ENCODE data around the gene PTGES3L. TPM values are rescaled to one million over a fixed set of nuclear protein-coding genes. Genes with fewer than 3 reads are reported as not detected.
"Not testable (repeated sequence)": the region's sequence is repeated elsewhere in the genome, so short reads cannot be mapped to it uniquely, and the experiment has no call there.

The PTGES3L gene
- total RNA-seq, 1 donor = under 0.01 TPM

GRCh38 chr17:42997390-42997983 lies 17.6 kb upstream of the PTGES3L start:
- no peaks in the 10 kb centered on the region for H3K27me3 ChIP-seq (ENCODE audit: insufficient read depth, low read length)
- no peak for DNase-seq (ENCODE audit: insufficient read length, low spot score, missing footprints)
- peak overlapping the region; percentile 61 for H3K4me3 ChIP-seq (ENCODE audit: insufficient read depth, low read length)
- peaks cover 32% of the 10 kb centered on the region for H3K79me2 ChIP-seq (ENCODE audit: insufficient read depth, low read length)
- peaks cover 22% of the 10 kb centered on the region for H4K20me1 ChIP-seq (ENCODE audit: insufficient read depth, low read length)
- H3K4me2 ChIP-seq (ENCODE audit: insufficient read depth, low read length) = peak overlapping the region; percentile 92
- H3K36me3 ChIP-seq (ENCODE audit: insufficient read depth, low read length) = peaks cover 39% of the 10 kb centered on the region
- no peaks in the 10 kb centered on the region for H3K9me3 ChIP-seq (ENCODE audit: low read depth, low read length)
- H3K4me1 ChIP-seq (ENCODE audit: insufficient read depth, low read length) = peaks cover 30% of the 10 kb centered on the region
- peak overlapping the region; percentile 58 for H2AFZ ChIP-seq (ENCODE audit: low read length)
- no peak for TF ChIP-seq CTCF (IDR thresholded peaks at IDR 0.05; ENCODE audit: extremely low read depth, low read depth, low read length)
- peak overlapping the region; percentile 32 for H3K27ac ChIP-seq (ENCODE audit: low read depth, low read length)

- H4K20me1 ChIP-seq (ENCODE audit: insufficient read depth, low read length); DNase-seq (ENCODE audit: insufficient read length, low spot score, missing footprints); H3K4me2 ChIP-seq (ENCODE audit: insufficient read depth, low read length); H2AFZ ChIP-seq (ENCODE audit: low read length); H3K9me3 ChIP-seq (ENCODE audit: low read depth, low read length); H3K4me3 ChIP-seq (ENCODE audit: insufficient read depth, low read length); H3K27ac ChIP-seq (ENCODE audit: low read depth, low read length); H3K27me3 ChIP-seq (ENCODE audit: insufficient read depth, low read length): not testable (repeated sequence)
- Histone ChIP-seq H3K79me2 (ENCODE audit: insufficient read depth, low read length) (peaks cover 11% of the 10 kb centered on the region), H3K36me3 (ENCODE audit: insufficient read depth, low read length) (peaks cover 24% of the 10 kb centered on the region), H3K4me1 (ENCODE audit: insufficient read depth, low read length) (peaks cover 35% of the 10 kb centered on the region)
Observed at GRCh38 chr17:42993913-42994312, 14.0 kb upstream of the PTGES3L start.

- peaks cover 5% of the 10 kb centered on the region for H3K79me2 ChIP-seq (ENCODE audit: insufficient read depth, low read length)
- H3K27me3 ChIP-seq (ENCODE audit: insufficient read depth, low read length) = no peaks in the 10 kb centered on the region
- H3K36me3 ChIP-seq (ENCODE audit: insufficient read depth, low read length) = peaks cover 30% of the 10 kb centered on the region
- H3K9me3 ChIP-seq (ENCODE audit: low read depth, low read length) = no peaks in the 10 kb centered on the region
- TF ChIP-seq CTCF (IDR thresholded peaks at IDR 0.05; ENCODE audit: extremely low read depth, low read depth, low read length) = no peak
- peaks cover 39% of the 10 kb centered on the region for H3K4me1 ChIP-seq (ENCODE audit: insufficient read depth, low read length)
- no peak overlapping the region for H3K4me2 ChIP-seq (ENCODE audit: insufficient read depth, low read length)
- no peak overlapping the region for H3K4me3 ChIP-seq (ENCODE audit: insufficient read depth, low read length)
- H2AFZ ChIP-seq (ENCODE audit: low read length) = no peak overlapping the region
- peak overlapping the region; percentile 16 for H3K27ac ChIP-seq (ENCODE audit: low read depth, low read length)
- no peak for DNase-seq (ENCODE audit: insufficient read length, low spot score, missing footprints)
- no peaks in the 10 kb centered on the region for H4K20me1 ChIP-seq (ENCODE audit: insufficient read depth, low read length)
Observed at GRCh38 chr17:42992872-42993271, 13.0 kb upstream of the PTGES3L start.

- H3K4me2 ChIP-seq (ENCODE audit: insufficient read depth, low read length) = no peak overlapping the region
- no peak overlapping the region for H3K4me3 ChIP-seq (ENCODE audit: insufficient read depth, low read length)
- H2AFZ ChIP-seq (ENCODE audit: low read length) = no peak overlapping the region
- H3K27ac ChIP-seq (ENCODE audit: low read depth, low read length) = peak overlapping the region; percentile 80
- H3K79me2 ChIP-seq (ENCODE audit: insufficient read depth, low read length) = peaks cover 11% of the 10 kb centered on the region
- H3K4me1 ChIP-seq (ENCODE audit: insufficient read depth, low read length) = peaks cover 31% of the 10 kb centered on the region
- H3K27me3 ChIP-seq (ENCODE audit: insufficient read depth, low read length) = no peaks in the 10 kb centered on the region
- DNase-seq (ENCODE audit: insufficient read length, low spot score, missing footprints) = no peak
- H4K20me1 ChIP-seq (ENCODE audit: insufficient read depth, low read length) = no peaks in the 10 kb centered on the region
- no peaks in the 10 kb centered on the region for H3K9me3 ChIP-seq (ENCODE audit: low read depth, low read length)
- H3K36me3 ChIP-seq (ENCODE audit: insufficient read depth, low read length) = peaks cover 37% of the 10 kb centered on the region
- no peak for TF ChIP-seq CTCF (IDR thresholded peaks at IDR 0.05; ENCODE audit: extremely low read depth, low read depth, low read length)
Observed at GRCh38 chr17:42991471-42991870, 11.6 kb upstream of the PTGES3L start.
